Activated naive CD8-positive, alpha-beta T cell (primary cell): ENCODE data around the gene IL3RA.
"Not testable (repeated sequence)": the region's sequence is repeated elsewhere in the genome, so short reads cannot be mapped to it uniquely, and the experiment has no call there.

Experiments
- H3K27ac Mint-ChIP-seq: one replicate; pipeline ENCODE4 v1.8.0; 2021; ENCODE audit warnings: mixed read lengths
- H3K27me3 Mint-ChIP-seq: one replicate; pipeline ENCODE4 v1.8.0; 2021; ENCODE audit warnings: mixed read lengths
- H3K36me3 Mint-ChIP-seq: one replicate; pipeline ENCODE4 v1.8.0; 2021; ENCODE audit warnings: mixed read lengths
- H3K4me1 Mint-ChIP-seq: one replicate; pipeline ENCODE4 v1.8.0; 2021; ENCODE audit warnings: low read depth, mixed read lengths
- H3K4me3 Mint-ChIP-seq: one replicate; pipeline ENCODE4 v1.8.0; 2021; ENCODE audit warnings: mild to moderate bottlenecking, mixed read lengths
- H3K9me3 Mint-ChIP-seq: one replicate; pipeline ENCODE4 v1.8.0; 2021; ENCODE audit warnings: low read depth, mixed read lengths

Gene IL3RA

DNA sequence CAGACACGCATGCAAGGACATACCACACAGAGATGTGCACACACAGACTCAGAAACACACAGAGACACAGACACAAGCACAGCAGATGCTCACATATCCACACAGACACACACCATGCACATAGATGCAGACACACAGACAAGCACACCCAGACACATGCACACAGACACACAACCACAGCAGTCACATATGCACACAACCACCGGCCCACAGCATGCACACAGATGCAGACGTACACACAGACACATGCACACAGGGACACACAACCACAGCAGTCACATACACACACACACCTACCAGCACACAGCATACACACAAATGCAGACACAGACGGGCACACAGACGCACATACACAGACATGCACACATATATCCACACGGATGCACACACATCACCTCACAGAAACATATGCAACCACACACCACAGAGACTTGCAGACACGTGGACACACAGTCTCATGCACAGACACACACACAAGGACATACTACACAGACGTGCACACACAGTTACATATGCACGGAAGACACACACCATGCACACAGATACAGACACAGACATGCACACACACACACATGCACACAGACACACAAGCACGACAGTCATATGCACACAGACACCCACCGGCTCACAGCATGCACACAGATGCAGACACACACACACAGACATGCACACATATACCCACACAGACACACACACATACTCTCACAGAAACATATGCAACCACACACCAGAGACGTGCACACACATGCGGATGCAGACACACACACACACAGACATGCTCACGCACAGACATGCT, 80.6 kb downstream of the IL3RA start:
- Mint-ChIP-seq H3K4me1 (no peaks in the 10 kb centered on the region), H3K27ac (no peak overlapping the region), H3K9me3 (no peaks in the 10 kb centered on the region), H3K36me3 (peaks cover 20% of the 10 kb centered on the region), H3K4me3 (no peak overlapping the region), H3K27me3 (no peaks in the 10 kb centered on the region)

DNA sequence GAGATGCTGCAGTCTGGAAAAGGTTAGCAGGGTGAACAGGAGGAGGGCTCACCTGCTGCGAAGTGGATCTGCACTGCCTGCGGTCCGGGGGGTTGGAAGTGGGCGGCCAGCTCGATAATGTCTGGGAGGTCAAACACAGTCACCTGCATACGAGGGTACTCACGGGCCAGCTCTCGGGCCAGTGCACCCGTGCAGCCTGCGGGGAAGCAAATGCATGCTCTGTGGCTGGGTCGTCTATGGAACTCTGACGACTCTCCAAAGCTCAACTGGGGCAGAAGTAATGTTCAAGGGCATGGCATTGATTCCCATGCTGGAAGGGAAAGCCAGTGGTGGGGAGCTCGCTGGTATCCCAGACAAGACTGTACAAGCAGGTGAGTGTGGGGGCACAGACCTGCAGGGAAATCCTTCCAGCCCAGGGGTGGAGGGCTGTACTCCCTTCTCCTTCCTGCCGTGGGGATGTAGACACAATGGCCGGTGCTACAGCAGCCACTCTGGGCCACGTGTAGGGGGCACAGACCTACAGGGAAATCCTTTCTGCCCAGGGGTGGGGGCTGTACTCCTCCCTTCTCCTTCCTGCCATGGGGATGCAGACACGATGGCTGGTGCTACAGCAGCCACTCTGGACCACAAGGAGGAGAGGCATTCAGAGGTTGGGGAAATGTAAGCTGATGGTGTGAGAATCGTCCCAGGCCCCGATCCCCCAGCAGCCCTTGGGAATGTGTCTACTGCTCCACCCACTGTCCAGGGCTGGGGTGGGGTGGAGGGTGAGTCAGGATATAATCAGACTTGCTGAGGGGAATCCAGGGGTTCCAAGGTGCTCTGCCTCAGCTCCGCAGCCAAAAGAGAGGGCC, 81.6 kb downstream of the IL3RA start:
- H3K4me1 Mint-ChIP-seq = no peaks in the 10 kb centered on the region
- no peak overlapping the region for H3K4me3 Mint-ChIP-seq
- no peak overlapping the region for H3K27ac Mint-ChIP-seq
- H3K9me3 Mint-ChIP-seq = no peaks in the 10 kb centered on the region
- peaks cover 22% of the 10 kb centered on the region for H3K36me3 Mint-ChIP-seq
- no peaks in the 10 kb centered on the region for H3K27me3 Mint-ChIP-seq

DNA sequence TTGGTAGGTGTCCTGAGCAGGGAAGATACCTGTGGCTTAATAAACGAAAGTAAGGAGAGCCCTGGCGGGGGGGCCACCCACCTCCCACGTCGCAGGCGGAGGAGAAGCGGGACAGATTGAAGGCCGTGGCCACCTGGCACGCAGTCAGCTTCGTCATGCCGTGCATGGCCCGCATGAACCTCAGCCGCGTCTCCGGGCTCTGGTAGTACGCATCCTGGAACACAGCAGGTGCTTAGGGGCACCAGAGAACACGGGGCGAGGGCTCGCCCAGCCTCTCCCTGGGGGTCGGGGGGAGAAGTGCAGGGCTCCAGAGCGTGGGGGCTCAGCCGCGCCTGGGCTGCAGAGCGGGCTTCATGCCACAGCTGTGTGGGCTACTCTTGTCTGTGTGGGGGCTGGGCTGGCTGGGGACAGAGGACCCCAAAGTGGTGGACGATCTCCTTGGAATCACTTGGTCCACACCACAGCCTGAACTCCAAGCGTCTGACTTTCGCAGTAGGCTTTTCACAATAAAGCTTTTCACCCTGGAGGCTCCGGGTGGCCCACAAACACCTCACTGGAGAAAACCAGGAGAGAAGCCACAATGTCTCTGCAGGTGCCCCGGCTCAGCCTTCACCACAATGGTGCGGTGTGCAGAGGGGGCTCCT, 82.4 kb downstream of the IL3RA start:
- Mint-ChIP-seq H3K4me3 (no peak overlapping the region), H3K4me1 (no peaks in the 10 kb centered on the region), H3K27me3 (no peaks in the 10 kb centered on the region), H3K9me3 (no peaks in the 10 kb centered on the region), H3K36me3 (peaks cover 24% of the 10 kb centered on the region), H3K27ac (no peak overlapping the region)

DNA sequence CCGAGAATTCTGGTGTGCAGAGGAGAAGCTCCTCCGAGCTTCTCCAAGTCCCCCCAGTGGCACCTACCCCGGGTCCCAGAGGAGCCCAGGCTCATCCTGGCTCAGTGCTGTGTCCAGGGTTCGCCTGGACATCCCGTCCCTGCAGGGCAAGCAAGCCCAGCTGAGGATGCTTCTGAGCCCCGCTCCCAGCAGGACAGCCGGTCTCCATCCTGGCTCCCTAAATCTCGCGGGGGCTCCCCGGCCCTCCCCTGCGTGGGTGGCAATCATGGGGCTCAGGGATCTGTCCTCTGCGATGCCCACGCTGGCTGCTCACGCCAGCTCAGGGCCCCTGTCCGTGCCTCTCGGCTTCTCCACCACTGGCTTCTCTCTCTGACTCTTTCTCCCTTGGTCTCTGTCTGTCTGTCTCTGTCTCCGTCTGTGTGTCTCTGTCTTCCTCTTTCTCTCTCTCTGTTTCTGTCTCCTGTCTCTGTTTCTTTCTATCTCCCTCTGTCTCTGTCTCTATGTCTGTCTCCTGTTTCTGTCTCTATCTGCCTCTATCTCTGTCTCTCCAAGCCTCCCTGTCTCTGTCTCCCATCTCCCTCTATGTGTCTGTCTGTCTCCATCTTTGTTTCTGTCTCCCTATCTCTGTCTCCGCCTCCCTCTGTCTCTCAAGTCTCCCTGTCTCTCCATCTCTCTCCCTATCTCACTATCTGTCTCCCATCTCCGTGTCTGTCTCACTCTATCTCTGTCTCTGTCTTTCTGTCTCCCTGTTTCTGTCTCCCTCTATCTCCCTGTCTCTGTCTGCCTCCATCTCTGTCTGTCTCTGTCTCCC, 83.2 kb downstream of the IL3RA start:
- no peaks in the 10 kb centered on the region for H3K9me3 Mint-ChIP-seq
- peak overlapping the region; percentile 50 for H3K27ac Mint-ChIP-seq
- H3K4me1 Mint-ChIP-seq = no peaks in the 10 kb centered on the region
- H3K27me3 Mint-ChIP-seq = no peaks in the 10 kb centered on the region
- H3K36me3 Mint-ChIP-seq = peaks cover 24% of the 10 kb centered on the region
- H3K4me3 Mint-ChIP-seq = no peak overlapping the region

DNA sequence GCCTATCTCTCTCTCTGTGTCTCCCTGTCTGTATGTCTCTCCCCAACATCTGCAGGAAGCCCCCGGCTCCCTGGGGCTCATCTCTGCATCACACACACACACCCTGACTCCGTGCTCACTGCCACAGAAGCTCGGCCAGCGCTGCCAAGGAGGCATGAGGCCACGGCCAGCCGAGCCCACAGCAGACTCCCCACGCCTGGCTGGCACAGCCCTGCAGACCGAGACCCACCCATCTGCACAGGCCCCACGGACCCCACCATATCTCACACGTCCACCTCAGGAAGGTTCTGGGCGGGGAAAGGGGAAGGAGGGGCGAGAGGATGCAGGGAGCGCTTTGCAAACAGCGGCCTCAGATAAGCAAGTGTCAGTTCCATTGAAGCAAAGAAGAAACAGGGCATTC, 83.8 kb downstream of the IL3RA start:
- Mint-ChIP-seq H3K27ac (peak overlapping the region; percentile 41), H3K36me3 (peaks cover 30% of the 10 kb centered on the region), H3K9me3 (no peaks in the 10 kb centered on the region)

DNA sequence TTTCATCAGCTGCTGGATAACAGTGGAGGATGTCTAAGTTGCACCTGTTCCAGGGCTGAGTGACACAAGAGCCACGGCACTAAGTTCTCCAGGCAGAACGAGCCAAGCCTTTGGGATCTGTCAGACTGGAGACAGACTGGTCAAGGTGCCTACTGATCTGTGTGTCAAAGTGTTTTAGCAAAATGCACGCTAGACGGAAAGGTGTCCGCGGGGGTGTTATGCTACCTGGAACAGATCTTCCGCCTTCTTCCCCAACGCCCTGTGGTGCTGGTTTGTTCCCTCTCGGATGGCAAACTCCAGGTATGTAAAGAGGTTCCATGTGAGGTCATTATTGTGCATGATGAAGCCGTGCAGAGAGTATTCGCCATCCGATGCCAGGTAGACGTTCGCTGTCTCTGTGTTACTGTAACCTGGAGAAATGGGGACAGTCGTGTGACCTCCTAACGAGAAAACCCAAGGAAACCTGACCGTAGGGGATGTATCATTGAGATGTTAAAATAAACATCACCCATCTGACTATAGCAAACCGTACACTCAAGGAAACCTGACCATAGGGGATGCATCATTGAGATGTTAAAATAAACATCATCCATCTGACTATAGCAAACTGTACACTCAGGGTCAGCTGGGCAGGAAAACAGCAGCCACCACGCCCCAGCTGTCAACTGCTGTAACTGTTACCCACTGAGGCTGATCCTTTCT, 85.0 kb downstream of the IL3RA start:
- Mint-ChIP-seq H3K27ac (peak overlapping the region; percentile 0), H3K27me3 (no peaks in the 10 kb centered on the region), H3K4me1 (no peaks in the 10 kb centered on the region), H3K4me3 (no peak overlapping the region), H3K9me3 (no peaks in the 10 kb centered on the region), H3K36me3 (peaks cover 30% of the 10 kb centered on the region)

More for the DNA sequence above, 83.8 kb downstream of the IL3RA start:
- Mint-ChIP-seq H3K27me3 (no peaks in the 10 kb centered on the region), H3K4me3 (no peak overlapping the region), H3K4me1 (no peaks in the 10 kb centered on the region)

DNA sequence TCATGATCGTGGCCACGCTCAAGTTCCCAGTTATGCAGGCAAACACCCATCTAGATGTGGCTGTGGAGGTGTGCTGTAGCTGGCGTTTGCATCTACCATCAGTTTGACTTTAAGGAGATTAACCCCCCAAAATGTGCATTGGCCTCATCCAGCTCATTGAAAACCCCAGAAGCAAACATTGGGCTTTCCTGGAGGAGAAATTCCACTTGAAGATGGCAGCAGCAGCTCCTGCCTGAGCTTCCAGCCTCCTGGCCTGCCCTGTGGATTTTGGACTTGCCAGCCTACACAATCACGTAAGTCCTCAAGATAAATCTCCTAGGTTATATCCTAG, 85.5 kb downstream of the IL3RA start:
- Mint-ChIP-seq H3K9me3 (no peaks in the 10 kb centered on the region), H3K4me3 (no peak overlapping the region), H3K36me3 (peaks cover 30% of the 10 kb centered on the region), H3K27me3 (no peaks in the 10 kb centered on the region), H3K27ac (no peak overlapping the region), H3K4me1 (no peaks in the 10 kb centered on the region)

DNA sequence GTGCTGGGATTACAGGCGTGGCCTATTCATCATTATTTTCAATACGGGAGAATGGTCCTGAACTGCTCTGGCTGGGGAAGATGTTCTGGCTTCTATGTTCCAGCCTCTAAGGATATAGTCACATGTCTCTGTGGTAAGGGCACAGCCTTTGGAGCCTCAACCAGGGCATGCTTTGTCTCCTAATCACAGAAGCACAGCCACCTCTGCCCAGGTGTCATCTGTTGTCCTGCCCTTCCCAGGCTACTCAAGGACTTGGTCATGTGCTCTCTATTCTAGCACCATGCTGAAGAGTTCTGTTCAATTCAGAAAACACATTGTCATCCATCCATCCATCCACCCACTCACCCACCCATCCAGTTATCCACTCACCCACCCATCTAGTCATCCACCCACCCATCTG, 86.6 kb downstream of the IL3RA start:
- Mint-ChIP-seq H3K27me3 (no peaks in the 10 kb centered on the region), H3K4me3 (no peak overlapping the region), H3K9me3 (no peaks in the 10 kb centered on the region), H3K4me1 (no peaks in the 10 kb centered on the region), H3K36me3 (peaks cover 30% of the 10 kb centered on the region), H3K27ac (no peak overlapping the region)

DNA sequence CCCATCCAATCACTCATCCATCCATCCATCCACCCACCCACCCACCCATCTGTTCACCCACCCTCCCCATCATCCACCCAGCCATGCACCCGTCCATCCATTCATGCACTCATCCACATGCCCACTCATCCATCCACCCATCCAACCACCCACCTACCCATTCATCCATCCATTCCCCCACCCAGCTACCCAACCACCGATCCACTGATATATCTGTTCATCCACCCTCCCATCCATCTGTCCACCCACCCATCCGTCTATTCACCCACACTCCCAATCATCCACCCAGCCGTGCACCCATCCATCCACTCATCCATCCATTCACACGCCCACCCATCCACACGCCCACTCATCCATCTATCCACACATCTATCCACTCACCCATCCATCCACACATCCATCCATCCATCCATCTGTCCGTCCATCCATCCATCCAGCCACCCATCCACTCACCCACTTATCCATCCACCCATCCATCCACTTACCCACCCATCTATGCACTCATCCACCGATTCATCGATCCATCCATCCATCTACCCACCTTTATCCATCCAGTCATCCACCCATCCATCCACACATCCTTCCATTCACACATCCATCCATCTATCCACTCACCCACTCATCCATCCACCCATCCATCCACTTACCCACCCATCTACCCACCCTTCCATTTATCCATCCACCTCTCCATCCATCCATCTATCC, 87.7 kb downstream of the IL3RA start:
- no peaks in the 10 kb centered on the region for H3K4me1 Mint-ChIP-seq
- peaks cover 30% of the 10 kb centered on the region for H3K36me3 Mint-ChIP-seq
- H3K4me3 Mint-ChIP-seq = no peak overlapping the region
- H3K27ac Mint-ChIP-seq = no peak overlapping the region
- no peaks in the 10 kb centered on the region for H3K9me3 Mint-ChIP-seq
- H3K27me3 Mint-ChIP-seq = no peaks in the 10 kb centered on the region

DNA sequence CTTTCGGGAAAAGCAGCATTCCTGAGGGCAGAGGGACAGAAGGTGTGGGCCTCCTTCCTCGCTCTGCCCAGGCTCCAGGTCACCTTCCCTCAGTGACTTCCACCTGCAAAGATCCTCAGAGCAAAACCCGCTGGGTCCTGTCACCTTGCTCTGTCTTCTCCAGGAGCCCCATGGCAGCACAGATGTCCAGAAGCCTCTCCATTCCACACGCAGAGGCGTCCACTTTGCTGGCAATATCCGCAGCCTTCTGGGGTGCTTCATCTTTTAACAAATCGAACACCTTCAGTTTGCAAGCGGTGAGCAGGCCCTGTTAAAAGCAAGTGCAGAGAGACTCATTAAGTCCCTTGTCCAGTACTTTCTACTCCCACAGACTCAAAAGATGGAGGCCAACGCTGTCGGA, 88.8 kb downstream of the IL3RA start:
- H3K4me1 Mint-ChIP-seq = no peaks in the 10 kb centered on the region

DNA sequence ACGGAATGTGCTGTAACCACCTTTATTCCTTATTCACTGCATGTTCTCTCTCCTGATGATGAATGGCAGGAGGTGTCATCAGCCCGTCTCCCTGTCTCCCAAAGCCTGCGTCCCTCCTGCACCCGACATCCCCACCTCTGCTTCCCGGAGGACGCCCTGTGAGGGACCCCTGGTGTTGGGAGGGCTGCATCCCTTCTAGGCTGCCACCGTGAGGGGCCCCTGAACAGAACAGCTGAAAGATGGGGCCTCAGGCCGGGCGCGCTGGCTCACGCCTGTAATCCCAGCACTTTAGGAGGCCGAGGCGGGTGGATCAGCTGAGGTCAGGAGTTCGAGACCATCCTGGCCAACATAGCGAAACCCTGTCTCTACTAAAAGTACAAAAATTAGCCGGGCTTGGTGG, 89.7 kb downstream of the IL3RA start:
- H3K4me3 Mint-ChIP-seq, H3K4me1 Mint-ChIP-seq, H3K9me3 Mint-ChIP-seq, H3K27ac Mint-ChIP-seq, H3K27me3 Mint-ChIP-seq: not testable (repeated sequence)
- H3K36me3 Mint-ChIP-seq = peaks cover 21% of the 10 kb centered on the region

More for the DNA sequence above, 88.8 kb downstream of the IL3RA start:
- no peak overlapping the region for H3K4me3 Mint-ChIP-seq
- H3K9me3 Mint-ChIP-seq = no peaks in the 10 kb centered on the region
- H3K27me3 Mint-ChIP-seq = no peaks in the 10 kb centered on the region
- no peak overlapping the region for H3K27ac Mint-ChIP-seq
- peaks cover 22% of the 10 kb centered on the region for H3K36me3 Mint-ChIP-seq

DNA sequence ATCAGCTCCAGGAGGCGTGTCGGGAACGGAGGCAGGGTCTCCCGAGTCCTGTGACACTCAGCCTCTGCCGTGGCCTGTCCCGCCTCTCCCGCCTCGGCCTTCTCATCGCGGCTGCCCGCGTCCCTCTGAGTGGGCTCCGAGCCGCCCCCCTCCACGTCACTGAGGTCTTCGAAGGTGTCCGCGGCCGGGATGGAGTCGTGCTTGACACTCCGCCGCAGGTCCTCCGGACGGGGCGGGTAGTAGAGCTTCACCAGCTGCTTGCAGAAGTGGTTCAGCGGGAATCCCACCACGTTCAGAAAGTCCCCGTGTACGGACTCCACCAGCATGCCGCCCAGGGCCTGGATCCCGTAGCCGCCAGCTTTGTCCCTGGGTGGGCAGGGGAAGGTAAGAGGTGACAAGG, 91.2 kb downstream of the IL3RA start:
- no peak overlapping the region for H3K27ac Mint-ChIP-seq
- H3K36me3 Mint-ChIP-seq = peaks cover 15% of the 10 kb centered on the region
- no peaks in the 10 kb centered on the region for H3K9me3 Mint-ChIP-seq
- H3K4me1 Mint-ChIP-seq = no peaks in the 10 kb centered on the region
- H3K4me3 Mint-ChIP-seq = no peak overlapping the region
- no peaks in the 10 kb centered on the region for H3K27me3 Mint-ChIP-seq

DNA sequence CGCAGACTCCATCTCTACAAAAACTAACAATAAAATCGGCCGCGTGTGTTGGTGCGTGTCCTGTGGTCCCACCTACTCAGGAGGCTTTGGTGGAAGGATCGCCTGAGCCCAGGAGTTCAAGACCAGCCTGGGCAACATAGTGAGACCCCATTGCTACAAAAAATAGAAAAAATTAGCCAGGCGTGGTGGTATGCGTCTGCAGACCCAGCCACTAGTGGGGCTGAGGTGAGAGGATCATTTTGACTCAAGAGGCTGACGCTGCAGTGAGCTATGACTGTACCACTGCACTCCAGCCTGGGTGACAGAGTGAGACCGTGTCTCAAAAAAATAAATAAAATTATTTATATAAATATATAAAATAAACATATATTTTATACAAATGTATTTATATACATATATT, 93.9 kb downstream of the IL3RA start:
- H3K4me3 Mint-ChIP-seq = no peak overlapping the region
- no peaks in the 10 kb centered on the region for H3K36me3 Mint-ChIP-seq
- H3K27ac Mint-ChIP-seq = no peak overlapping the region
- no peaks in the 10 kb centered on the region for H3K4me1 Mint-ChIP-seq
- H3K9me3 Mint-ChIP-seq = no peaks in the 10 kb centered on the region
- H3K27me3 Mint-ChIP-seq = no peaks in the 10 kb centered on the region
